GM12872 (cell line): ENCODE results near the gene PPP1R3D.

Experiments
- CTCF ChIP-seq: IDR thresholded peaks from 3 replicates; pipeline ENCODE4 v1.5.1; 2011; ENCODE audit warnings: low read depth, mild to moderate bottlenecking, low read length, moderate library complexity; ENCODE audit not compliant: insufficient read depth

The PPP1R3D gene

DNA sequence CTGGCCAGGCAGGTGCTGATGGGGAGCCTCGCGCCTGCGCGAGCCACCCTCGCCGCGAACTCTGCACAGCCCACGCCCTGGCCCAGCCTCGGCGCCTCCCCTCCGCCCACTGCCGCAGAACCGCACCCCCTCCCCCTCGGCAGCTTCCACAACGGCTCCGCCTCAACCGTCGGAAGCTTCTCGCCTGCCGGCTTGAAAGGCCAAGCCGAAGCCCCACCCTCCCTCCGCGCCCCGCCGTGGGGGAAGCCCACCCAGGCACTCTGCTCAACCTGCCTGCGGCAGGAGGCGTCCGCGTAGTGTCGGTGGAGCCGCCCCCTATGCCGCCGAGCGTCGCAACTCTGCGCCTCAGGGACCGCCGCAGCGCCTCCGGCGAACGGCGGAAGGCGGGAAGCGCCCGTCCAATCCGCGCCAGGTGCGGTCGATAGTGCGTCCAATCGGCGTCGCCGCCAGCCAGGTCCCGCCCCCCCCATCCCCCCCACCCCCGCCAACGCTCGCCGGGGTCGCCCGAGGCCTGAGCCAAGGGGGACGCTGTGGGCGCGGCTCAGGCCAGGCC lies 6.7 kb downstream of the PPP1R3D start, which contains the start of gene SYCP2:
Gene SYCP2 (minus strand): TSS at position 342 of the 553 bp plus-strand sequence. CDS start 11,224 bp downstream, outside the sequence.
- no peak for TF ChIP-seq CTCF

- TF ChIP-seq CTCF = no peak
Observed at GRCh38 chr20:59932616-59933295, 7.3 kb downstream of the PPP1R3D start.

DNA sequence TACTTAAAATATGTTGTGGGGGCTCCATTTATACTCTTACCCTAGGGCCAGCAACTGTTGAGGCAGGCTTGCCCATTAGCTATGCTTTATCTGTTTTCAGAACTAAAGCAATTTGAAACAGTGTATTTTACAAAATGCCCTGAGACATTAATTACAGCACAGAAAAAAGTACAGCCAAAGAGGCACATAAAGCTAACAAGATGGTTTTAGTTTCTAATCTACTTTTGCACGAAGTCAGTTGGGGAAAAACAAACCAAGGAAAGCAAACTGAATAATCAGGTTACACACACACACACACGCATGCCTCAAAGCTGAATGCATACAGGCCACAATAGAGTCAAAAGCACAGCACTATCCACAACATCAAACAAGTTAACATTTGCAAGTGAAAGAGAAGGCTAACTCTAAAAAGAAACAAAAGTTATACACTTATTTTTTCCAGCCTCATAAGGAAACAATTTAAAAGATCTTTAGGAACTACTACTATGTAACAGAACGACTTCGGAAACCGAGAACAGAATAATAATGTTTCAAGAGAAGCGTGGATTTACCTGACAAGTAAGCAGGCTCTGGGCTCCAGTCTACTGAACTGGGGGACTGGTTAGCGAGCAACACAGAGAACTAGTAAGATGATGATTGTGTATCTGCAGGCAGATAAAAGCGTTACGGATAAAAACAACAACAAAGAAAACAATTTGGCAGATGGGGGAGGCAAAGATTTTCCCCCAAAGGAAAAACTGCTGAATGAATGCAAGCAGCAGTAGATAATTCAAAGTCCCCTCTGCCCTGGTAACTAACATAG lies 8.4 kb downstream of the PPP1R3D start:
- no peak for TF ChIP-seq CTCF

DNA sequence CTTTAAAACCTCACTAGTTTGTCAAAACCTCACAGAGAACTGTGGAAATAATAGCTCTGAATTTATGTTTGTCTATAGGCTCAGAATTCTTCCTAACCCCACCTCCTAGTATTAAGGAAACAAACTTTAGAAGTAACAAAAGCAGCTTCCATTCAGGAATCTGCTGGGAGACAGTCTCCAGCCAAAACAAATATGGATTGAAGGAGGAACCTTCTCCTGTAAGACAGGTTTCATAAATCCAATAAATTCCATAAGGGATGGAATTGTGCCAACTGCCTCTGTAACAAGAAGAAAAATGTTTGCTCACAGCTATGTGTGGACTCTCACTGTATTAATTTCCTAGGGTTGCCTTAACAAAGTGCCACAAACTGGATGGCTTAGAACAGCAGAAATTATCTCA lies 14.2 kb downstream of the PPP1R3D start:
- TF ChIP-seq CTCF = no peak

- TF ChIP-seq CTCF = no peak
Observed at GRCh38 chr20:59925359-59925758, 14.7 kb downstream of the PPP1R3D start.

GRCh38 chr20:59923514-59923913 lies 16.6 kb downstream of the PPP1R3D start:
- TF ChIP-seq CTCF = no peak

GRCh38 chr20:59920944-59921343 lies 19.2 kb downstream of the PPP1R3D start:
- no peak for TF ChIP-seq CTCF
